K562 (cell line): ENCODE results near the gene YPEL2. TPM values are rescaled to one million over a fixed set of nuclear protein-coding genes. Genes with fewer than 3 reads are reported as not detected.

Experiments used
- microRNA-seq: library from miRNA; unstranded; fragments of <30 nt; microRNA quantifications from one replicate; pipeline ENCODE4, GENCODE V29; 2018; ENCODE audit warnings: borderline microRNAs expressed
- polyA plus RNA-seq, 8 experiments: library from polyadenylated mRNA; depleted of rRNA in 4 of 8; stranded (reverse) in 5 of 8; unstranded in 3 of 8; fragments of >200 nt; fragmentation: Nextera tagmentation in 2 of 8; fragmentation: Illumina TruSeq in 1 of 8; extraction: Ambion mirVana in 2 of 8; extraction: Trizol in 1 of 8; gene quantifications; 2 replicates each; pipeline versions ENCODE4 v1.2.1 to v1.2.3, GENCODE V29; 2011 to 2014; ENCODE audit warnings: inconsistent platforms in 1 of 8, missing spikeins in 1 of 8
- small RNA-seq: library from RNA; depleted of rRNA; stranded (forward); fragments of <200 nt; gene quantifications from one replicate; pipeline ENCODE3, GENCODE V24; 2014
- total RNA-seq, 7 experiments: library from RNA; depleted of rRNA in 6 of 7; stranded (reverse); fragments of >200 nt in 6 of 7; fragmentation: Illumina TruSeq in 2 of 7; extraction: Trizol in 2 of 7; gene quantifications; 2 replicates each; pipeline versions ENCODE4 v1.2.1 to v1.2.3, GENCODE V29; 2011 to 2021; ENCODE audit warnings: low replicate concordance in 1 of 7

YPEL2 gene
- total and polyA plus RNA-seq, 9 of the 15 experiments (the other 6 are each of a cell fraction or from before 2014, with no cell fraction given), result 0.11 to 2.4 (median 0.47) TPM

Small RNAs within 50 kb of the gene (microRNA-seq; reads per million reads assigned to microRNA genes)
- 0.46 reads per million for gene MIR4729

Small RNAs within 50 kb of the gene (small RNA-seq; reads per million reads assigned to genes)
- not detected for gene MIR4729

Other genes with a start within 250 kb of the YPEL2 start
- 19.7 and 20.4 TPM in 2 replicates for gene TRIM37, start 224.8 kb upstream of the YPEL2 start, total RNA-seq (2014; rRNA removed)
- 30.3 and 31.3 TPM in 2 replicates for gene TRIM37, start 224.8 kb upstream of the YPEL2 start, total RNA-seq (2014; rRNA removed; fragmentation: Illumina TruSeq; extraction: Trizol)
- gene TRIM37, start 224.8 kb upstream of the YPEL2 start, total RNA-seq (2015; rRNA removed; fragmentation: Illumina TruSeq; extraction: Trizol), result 28.4 and 31.4 TPM in 2 replicates
- 22.3 and 25.0 TPM in 2 replicates for gene TRIM37, start 224.8 kb upstream of the YPEL2 start, total RNA-seq (2021)
- 28.0 and 30.3 TPM in 2 replicates for gene TRIM37, start 224.8 kb upstream of the YPEL2 start, polyA plus RNA-seq (2011; rRNA removed)
- gene TRIM37, start 224.8 kb upstream of the YPEL2 start, polyA plus RNA-seq (2014; fragmentation: Illumina TruSeq; extraction: Trizol), result 18.4 and 23.8 TPM in 2 replicates
- 1 to 10 TPM; 4.5 to 8.6 TPM for gene TRIM37, start 224.8 kb upstream of the YPEL2 start, polyA plus RNA-seq (2014; fragmentation: Nextera tagmentation; extraction: Ambion mirVana)
- 15.7 and 18.2 TPM in 2 replicates for gene TRIM37, start 224.8 kb upstream of the YPEL2 start, polyA plus RNA-seq (2014; rRNA removed)
- 101 and 156 TPM in 2 replicates for gene SKA2, start 176.5 kb upstream of the YPEL2 start, total RNA-seq (2014; rRNA removed)
- 133 and 167 TPM in 2 replicates for gene SKA2, start 176.5 kb upstream of the YPEL2 start, total RNA-seq (2014; rRNA removed; fragmentation: Illumina TruSeq; extraction: Trizol)
- gene SKA2, start 176.5 kb upstream of the YPEL2 start, total RNA-seq (2015; rRNA removed; fragmentation: Illumina TruSeq; extraction: Trizol), result 151 and 159 TPM in 2 replicates
- 74.5 and 78.4 TPM in 2 replicates for gene SKA2, start 176.5 kb upstream of the YPEL2 start, total RNA-seq (2021)
- 39.2 and 58.1 TPM in 2 replicates for gene SKA2, start 176.5 kb upstream of the YPEL2 start, polyA plus RNA-seq (2011; rRNA removed)
- gene SKA2, start 176.5 kb upstream of the YPEL2 start, polyA plus RNA-seq (2014; fragmentation: Illumina TruSeq; extraction: Trizol), result 140 and 183 TPM in 2 replicates
- gene SKA2, start 176.5 kb upstream of the YPEL2 start, polyA plus RNA-seq (2014; fragmentation: Nextera tagmentation; extraction: Ambion mirVana), result 10 to 100 TPM; 93.5 to 96.9 TPM
- 140 and 158 TPM in 2 replicates for gene SKA2, start 176.5 kb upstream of the YPEL2 start, polyA plus RNA-seq (2014; rRNA removed)
- gene PRR11, start 175.9 kb upstream of the YPEL2 start, total RNA-seq (2014; rRNA removed), result 13.3 and 15.4 TPM in 2 replicates
- 55.1 and 61.7 TPM in 2 replicates for gene PRR11, start 175.9 kb upstream of the YPEL2 start, total RNA-seq (2014; rRNA removed; fragmentation: Illumina TruSeq; extraction: Trizol)
- 45.0 and 50.3 TPM in 2 replicates for gene PRR11, start 175.9 kb upstream of the YPEL2 start, total RNA-seq (2015; rRNA removed; fragmentation: Illumina TruSeq; extraction: Trizol)
- 41.5 and 46.4 TPM in 2 replicates for gene PRR11, start 175.9 kb upstream of the YPEL2 start, total RNA-seq (2021)
- gene PRR11, start 175.9 kb upstream of the YPEL2 start, polyA plus RNA-seq (2011; rRNA removed), result 61.2 and 72.4 TPM in 2 replicates
- gene PRR11, start 175.9 kb upstream of the YPEL2 start, polyA plus RNA-seq (2014; fragmentation: Illumina TruSeq; extraction: Trizol), result 68.6 and 75.2 TPM in 2 replicates
- gene PRR11, start 175.9 kb upstream of the YPEL2 start, polyA plus RNA-seq (2014; fragmentation: Nextera tagmentation; extraction: Ambion mirVana), result 10 to 100 TPM; 28.8 to 34.7 TPM
- gene PRR11, start 175.9 kb upstream of the YPEL2 start, polyA plus RNA-seq (2014; rRNA removed), result 32.7 and 44.3 TPM in 2 replicates
- gene SMG8, start 121.6 kb upstream of the YPEL2 start, total RNA-seq (2014; rRNA removed), result 15.3 and 16.0 TPM in 2 replicates
- gene SMG8, start 121.6 kb upstream of the YPEL2 start, total RNA-seq (2014; rRNA removed; fragmentation: Illumina TruSeq; extraction: Trizol), result 21.9 and 22.1 TPM in 2 replicates
- gene SMG8, start 121.6 kb upstream of the YPEL2 start, total RNA-seq (2015; rRNA removed; fragmentation: Illumina TruSeq; extraction: Trizol), result 26.0 and 26.4 TPM in 2 replicates
- gene SMG8, start 121.6 kb upstream of the YPEL2 start, total RNA-seq (2021), result 18.3 and 19.2 TPM in 2 replicates
- gene SMG8, start 121.6 kb upstream of the YPEL2 start, polyA plus RNA-seq (2011; rRNA removed), result 23.1 and 27.9 TPM in 2 replicates
- gene SMG8, start 121.6 kb upstream of the YPEL2 start, polyA plus RNA-seq (2014; fragmentation: Illumina TruSeq; extraction: Trizol), result 18.0 and 23.0 TPM in 2 replicates
- gene SMG8, start 121.6 kb upstream of the YPEL2 start, polyA plus RNA-seq (2014; fragmentation: Nextera tagmentation; extraction: Ambion mirVana), result 1 to 10 TPM; 3.5 to 5.1 TPM
- 13.9 and 15.4 TPM in 2 replicates for gene SMG8, start 121.6 kb upstream of the YPEL2 start, polyA plus RNA-seq (2014; rRNA removed)
- 5.7 and 7.9 TPM in 2 replicates for gene GDPD1, start 111.1 kb upstream of the YPEL2 start, total RNA-seq (2014; rRNA removed)
- 14.8 and 15.1 TPM in 2 replicates for gene GDPD1, start 111.1 kb upstream of the YPEL2 start, total RNA-seq (2014; rRNA removed; fragmentation: Illumina TruSeq; extraction: Trizol)
- gene GDPD1, start 111.1 kb upstream of the YPEL2 start, total RNA-seq (2015; rRNA removed; fragmentation: Illumina TruSeq; extraction: Trizol), result 9.2 and 9.5 TPM in 2 replicates
- 9.3 and 11.0 TPM in 2 replicates for gene GDPD1, start 111.1 kb upstream of the YPEL2 start, total RNA-seq (2021)
- gene GDPD1, start 111.1 kb upstream of the YPEL2 start, polyA plus RNA-seq (2011; rRNA removed), result 11.3 and 15.2 TPM in 2 replicates
- gene GDPD1, start 111.1 kb upstream of the YPEL2 start, polyA plus RNA-seq (2014; fragmentation: Illumina TruSeq; extraction: Trizol), result 13.2 and 14.7 TPM in 2 replicates
- gene GDPD1, start 111.1 kb upstream of the YPEL2 start, polyA plus RNA-seq (2014; fragmentation: Nextera tagmentation; extraction: Ambion mirVana), result 1 to 10 TPM; 7.8 to 8.1 TPM
- gene GDPD1, start 111.1 kb upstream of the YPEL2 start, polyA plus RNA-seq (2014; rRNA removed), result 7.7 and 9.4 TPM in 2 replicates
- gene DHX40, start 234.0 kb downstream of the YPEL2 start, total RNA-seq (2014; rRNA removed), result 17.0 and 21.7 TPM in 2 replicates
- gene DHX40, start 234.0 kb downstream of the YPEL2 start, total RNA-seq (2014; rRNA removed; fragmentation: Illumina TruSeq; extraction: Trizol), result 26.4 and 31.6 TPM in 2 replicates
- 18.5 and 21.4 TPM in 2 replicates for gene DHX40, start 234.0 kb downstream of the YPEL2 start, total RNA-seq (2015; rRNA removed; fragmentation: Illumina TruSeq; extraction: Trizol)
- gene DHX40, start 234.0 kb downstream of the YPEL2 start, total RNA-seq (2021), result 18.2 and 18.5 TPM in 2 replicates
- 26.7 and 38.6 TPM in 2 replicates for gene DHX40, start 234.0 kb downstream of the YPEL2 start, polyA plus RNA-seq (2011; rRNA removed)
- 18.7 and 18.9 TPM in 2 replicates for gene DHX40, start 234.0 kb downstream of the YPEL2 start, polyA plus RNA-seq (2014; fragmentation: Illumina TruSeq; extraction: Trizol)
- 1 to 10 TPM; 7.2 to 7.3 TPM for gene DHX40, start 234.0 kb downstream of the YPEL2 start, polyA plus RNA-seq (2014; fragmentation: Nextera tagmentation; extraction: Ambion mirVana)
- gene DHX40, start 234.0 kb downstream of the YPEL2 start, polyA plus RNA-seq (2014; rRNA removed), result 15.5 and 16.4 TPM in 2 replicates